HG03558 (cell line): Measurements from ENCODE around the gene BCAN.
"Not testable (repeated sequence)": the region's sequence is repeated elsewhere in the genome, so short reads cannot be mapped to it uniquely, and the experiment has no call there.

Source experiments
- ATAC-seq: cut with Tn5 transposase; IDR thresholded peaks from one replicate; pipeline ENCODE4 v1.9.1; 2021; ENCODE audit warnings: moderate number of reproducible peaks; ENCODE audit not compliant: unreplicated experiment; ENCODE audit errors: extremely low read depth

BCAN gene

GRCh38 chr1:156641761-156642264 is at the start of gene BCAN:
TSS of gene BCAN (plus strand) at chr1:156642117. CDS start at chr1:156646055, 3,938 bp downstream.
- no peak for ATAC-seq

- no peak for ATAC-seq
Measured at GRCh38 chr1:156592158-156592909, 49.6 kb upstream of the BCAN start.

- ATAC-seq: no peak
Measured at GRCh38 chr1:156592910-156593660, 48.8 kb upstream of the BCAN start.

- ATAC-seq: no peak
Measured at GRCh38 chr1:156593661-156593989, 48.3 kb upstream of the BCAN start.

- no peak for ATAC-seq
Measured at GRCh38 chr1:156594190-156594589, 47.7 kb upstream of the BCAN start.

- no peak for ATAC-seq
Measured at GRCh38 chr1:156595016-156595415, 46.9 kb upstream of the BCAN start.

GRCh38 chr1:156596426-156596825 is 45.5 kb upstream of the BCAN start:
- no peak for ATAC-seq

GRCh38 chr1:156598125-156598524 is 43.8 kb upstream of the BCAN start:
- ATAC-seq: no peak

GRCh38 chr1:156598731-156599432 is 43.0 kb upstream of the BCAN start:
- no peak for ATAC-seq

GRCh38 chr1:156599811-156600210 is 42.1 kb upstream of the BCAN start:
- ATAC-seq: no peak

- ATAC-seq: no peak
Measured at GRCh38 chr1:156600733-156601121, 41.2 kb upstream of the BCAN start.

- no peak for ATAC-seq
Measured at GRCh38 chr1:156601122-156601830, 40.6 kb upstream of the BCAN start, which contains the start of gene GPATCH4. TSS of gene GPATCH4 (minus strand) at chr1:156601479.

- no peak for ATAC-seq
Measured at GRCh38 chr1:156601892-156602291, 40.0 kb upstream of the BCAN start.

GRCh38 chr1:156602557-156602993 is 39.3 kb upstream of the BCAN start:
- no peak for ATAC-seq

- not testable (repeated sequence) for ATAC-seq
Measured at GRCh38 chr1:156607344-156607743, 34.6 kb upstream of the BCAN start.

- ATAC-seq: no peak
Measured at GRCh38 chr1:156608036-156608674, 33.8 kb upstream of the BCAN start.

GRCh38 chr1:156608981-156609380 is 32.9 kb upstream of the BCAN start:
- no peak for ATAC-seq

- not testable (repeated sequence) for ATAC-seq
Measured at GRCh38 chr1:156610072-156610471, 31.8 kb upstream of the BCAN start.

- ATAC-seq: no peak
Measured at GRCh38 chr1:156612666-156613065, 29.3 kb upstream of the BCAN start.

GRCh38 chr1:156615946-156616345 is 26.0 kb upstream of the BCAN start:
- no peak for ATAC-seq
